Endothelial cell of umbilical vein (primary cell): ENCODE data around the gene CACTIN. TPM values are rescaled to one million over a fixed set of nuclear protein-coding genes. Genes with fewer than 3 reads are reported as not detected.

Experiments used
- BruUV-seq: library from RNA; stranded (reverse); fragments of 400-500 nt; replicated peaks from 2 replicates; lab custom pipeline; 2021; lab: Mats Ljungman, UMichigan
- CTCF ChIA-PET: fragments of 300-600, 350-600 bp; sonication (Branson Sonifier 250); formaldehyde crosslinking; loops from one replicate; lab custom pipeline; 2021; ENCODE audit warnings: antibody characterized with exemption, inconsistent platforms; lab: Charles Lee
- POLR2A ChIA-PET: fragments of 300-600, 350-600 bp; sonication (Branson Sonifier 250); formaldehyde crosslinking; loops from one replicate; lab custom pipeline; 2021; ENCODE audit warnings: antibody characterized with exemption, inconsistent platforms; lab: Charles Lee
- DNase-seq: peaks from one replicate; pipeline ENCODE4 v3.0.0-alpha.2; 2011; ENCODE audit warnings: low read depth, low spot score
- FAIRE-seq: peaks from 2 replicates; lab custom pipeline; 2011; peaks lifted over from hg19 to GRCh38; lab: Jason Lieb, UNC
- H2AFZ ChIP-seq: 2 replicates; pipeline ENCODE4 v1.6.0; 2012; ENCODE audit warnings: low read depth, low read length, control low read depth, inconsistent platforms
- H3K27ac ChIP-seq: 2 replicates; pipeline ENCODE4 v1.5.1; 2011; ENCODE audit warnings: low read depth, mild to moderate bottlenecking, control low read depth, low read length, moderate library complexity; ENCODE audit not compliant: insufficient read depth
- H3K27me3 ChIP-seq, 2 experiments: 2 replicates each; pipeline versions ENCODE4 v1.6.0 to v1.6.1; 2011; ENCODE audit warnings: low read length in 2 of 2, mixed read lengths in 1 of 2; ENCODE audit not compliant: control insufficient read depth in 2 of 2, insufficient read depth in 2 of 2
- H3K36me3 ChIP-seq, 2 experiments: 2 replicates in 1 of 2; 3 replicates in 1 of 2; pipeline ENCODE4 v1.5.1; 2011; ENCODE audit warnings: low read length in 2 of 2, mild to moderate bottlenecking in 1 of 2, moderate library complexity in 1 of 2; ENCODE audit not compliant: control insufficient read depth in 2 of 2, insufficient read depth in 2 of 2; ENCODE audit errors: extremely low read depth in 1 of 2
- H3K4me1 ChIP-seq: 3 replicates; pipeline ENCODE4 v1.5.1; 2011; ENCODE audit warnings: mild to moderate bottlenecking, low read length; ENCODE audit not compliant: control insufficient read depth, insufficient read depth; ENCODE audit errors: extremely low read depth
- H3K4me2 ChIP-seq: 2 replicates; pipeline ENCODE4 v1.6.1; 2011; ENCODE audit warnings: low read length, control low read depth, mixed read lengths; ENCODE audit not compliant: insufficient read depth
- H3K4me3 ChIP-seq, 3 experiments: fragments of 200-600 bp in 1 of 3; sonication (generic), shearing (Covaris generic) in 1 of 3; replicated peaks in 1 of 3; 2 replicates each; pipeline ENCODE4 v1.5.1; 2011 to 2016; ENCODE audit warnings: control low read depth in 3 of 3, low read length in 3 of 3, mild to moderate bottlenecking in 2 of 3, inconsistent platforms in 1 of 3, low read depth in 1 of 3, moderate library complexity in 1 of 3; ENCODE audit not compliant: insufficient read depth in 1 of 3
- H3K79me2 ChIP-seq: 2 replicates; pipeline ENCODE4 v1.6.0; 2012; ENCODE audit warnings: low read length, inconsistent platforms; ENCODE audit not compliant: control insufficient read depth, insufficient read depth
- H3K9ac ChIP-seq: replicated peaks from 2 replicates; pipeline ENCODE3; 2011; ENCODE audit warnings: low read length, control low read depth; ENCODE audit not compliant: insufficient read depth; ENCODE audit errors: extremely low read depth
- H3K9me1 ChIP-seq: replicated peaks from 3 replicates; pipeline ENCODE4 v1.6.0; 2011; ENCODE audit warnings: mild to moderate bottlenecking, low read length; ENCODE audit not compliant: control insufficient read depth, insufficient read depth; ENCODE audit errors: extremely low read depth
- H3K9me3 ChIP-seq: replicated peaks from 2 replicates; pipeline ENCODE4 v1.5.1; 2012; ENCODE audit warnings: low read length, inconsistent platforms; ENCODE audit not compliant: control insufficient read depth, insufficient read depth
- H4K20me1 ChIP-seq: replicated peaks from 2 replicates; pipeline ENCODE3; 2011; ENCODE audit warnings: mild to moderate bottlenecking, low read length; ENCODE audit not compliant: control insufficient read depth, insufficient read depth; ENCODE audit errors: extremely low read depth
- CTCF ChIP-seq, 2 donors: IDR thresholded peaks; 1 replicate in 1 of 2; 2 replicates in 1 of 2; pipeline ENCODE4 v1.5.1; 2011; ENCODE audit warnings: low read length in 2 of 2, mild to moderate bottlenecking in 2 of 2, moderate library complexity in 2 of 2, control low read depth in 1 of 2, inconsistent platforms in 1 of 2, low read depth in 1 of 2; ENCODE audit not compliant: insufficient read depth in 1 of 2; ENCODE audit errors: extremely low read depth in 1 of 2
- EZH2 ChIP-seq: IDR thresholded peaks from 2 replicates; pipeline ENCODE4 v1.6.1; 2012; ENCODE audit warnings: borderline replicate concordance, low read depth, mild to moderate bottlenecking, moderate library complexity, low read length, inconsistent platforms; ENCODE audit not compliant: severe bottlenecking
- FOS ChIP-seq: IDR thresholded peaks from 2 replicates; pipeline ENCODE4 v1.6.1; 2011; ENCODE audit warnings: mild to moderate bottlenecking, low read length, moderate library complexity, borderline replicate concordance; ENCODE audit not compliant: insufficient read depth
- GATA2 ChIP-seq: IDR thresholded peaks from 2 replicates; pipeline ENCODE4 v1.7.0; 2011; ENCODE audit warnings: low read depth, mild to moderate bottlenecking, moderate library complexity, mixed read lengths, low read length; ENCODE audit not compliant: insufficient read length, insufficient read depth
- JUN ChIP-seq: IDR thresholded peaks from 2 replicates; pipeline ENCODE4 v1.6.1; 2011; ENCODE audit warnings: borderline replicate concordance, low read depth; ENCODE audit not compliant: insufficient read length, insufficient read depth
- MAX ChIP-seq: IDR thresholded peaks from 2 replicates; pipeline ENCODE4 v1.6.1; 2011; ENCODE audit not compliant: insufficient read depth, insufficient read length
- MYC ChIP-seq: IDR thresholded peaks from one replicate; pipeline ENCODE4 v1.6.1; 2011; ENCODE audit warnings: mild to moderate bottlenecking, low read depth, low read length
- POLR2A ChIP-seq: IDR thresholded peaks from 2 replicates; pipeline ENCODE4 v1.6.1; 2012; ENCODE audit warnings: low read depth, mild to moderate bottlenecking, control low read depth, low read length
- POLR2AphosphoS5 ChIP-seq: IDR thresholded peaks from 2 replicates; pipeline ENCODE4 v1.6.1; 2012; ENCODE audit warnings: low read depth, mild to moderate bottlenecking, control low read depth, low read length, moderate library complexity; ENCODE audit not compliant: insufficient read depth
- dilution Hi-C: fragments of 300-500 bp; cut with MboI; formaldehyde crosslinking; loops from one replicate; pipeline ENCODE4 v1.15.0; 2019; ENCODE audit warnings: low sequenced_read_pairs; ENCODE audit not compliant: extremely low pct_ligation_motif_present
- intact Hi-C: fragments of 100-400 bp; cut with micrococcal nuclease; formaldehyde crosslinking; loops from one replicate; pipeline ENCODE4 v1.10.0; 2022
- polyA plus RNA-seq, 4 experiments: library from polyadenylated mRNA; depleted of rRNA in 3 of 4; stranded (reverse) in 3 of 4; unstranded in 1 of 4; fragments of >200 nt; gene quantifications; 2 replicates each; pipeline versions ENCODE4 v1.2.1 to v1.2.3, GENCODE V29; 2011 to 2012; ENCODE audit warnings: missing spikeins in 1 of 4
- total RNA-seq: library from RNA; stranded (reverse); gene quantifications from 2 replicates; pipeline ENCODE4 v1.2.3, GENCODE V29; 2021

The CACTIN gene
- total and polyA plus RNA-seq, 2 donors (not counting 3 experiments of a cell fraction or from before 2014, with no cell fraction given) = 29.7 to 36.1 TPM

- no peak overlapping the region for H3K9ac ChIP-seq
Measured at GRCh38 chr19:3606174-3606689, 20.4 kb downstream of the CACTIN start.

More at GRCh38 chr19:3606174-3606689, 20.4 kb downstream of the CACTIN start:
- H3K79me2 ChIP-seq = no peaks in the 10 kb centered on the region
- dilution Hi-C loops (no loop called here), intact Hi-C loops (loop anchor here (2.0 to 5.0 kb wide), 2 partner anchors 21 to 34 kb away; partner anchors contain the start of genes GIPC3 and HMG20B)
- ChIA-PET POLR2A (no interaction called here), CTCF (interaction anchor here (1.0 to 2.3 kb wide), 2 partner anchors 12 to 29 kb away, joined by 3 to 6 read pairs; no protein-coding TSS in a partner anchor)
- H3K27me3 ChIP-seq = no peaks in the 10 kb centered on the region
- H4K20me1 ChIP-seq = no peaks in the 10 kb centered on the region
- peaks cover 23% of the 10 kb centered on the region for H3K4me1 ChIP-seq
- DNase-seq (no peak), FAIRE-seq (no peak)
- no TSS peak for BruUV-seq
- no peaks in the 10 kb centered on the region for H3K36me3 ChIP-seq
- peak overlapping the region; percentile 81 for H2AFZ ChIP-seq
- H3K9me1 ChIP-seq = no peaks in the 10 kb centered on the region
- H3K9me3 ChIP-seq = no peaks in the 10 kb centered on the region
- TF ChIP-seq EZH2 (no peak), JUN (no peak), CTCF (IDR thresholded peaks at IDR 0.05; ENCODE audit: extremely low read depth in 1 of 2, insufficient read depth in 1 of 2, low read depth in 1 of 2, low read length in 2 of 2) (no peak), FOS (no peak), GATA2 (no peak), MAX (no peak), MYC (no peak), POLR2AphosphoS5 (no peak), POLR2A (no peak)
- H3K4me2 ChIP-seq = peak overlapping the region; percentile 53
- no peak overlapping the region for H3K27ac ChIP-seq
- peak overlapping the region; percentile 39 to 40 (median 39) for H3K4me3 ChIP-seq
